SU-DHL-6 (cell line): ENCODE results near the gene NPAS3.

Experiments
- EZH2phosphoT487 ChIP-seq: fragments of 200-600 bp; sonication (generic), shearing (Covaris generic); conservative IDR thresholded peaks from 2 replicates; pipeline ENCODE4 v1.6.1; 2018; ENCODE audit warnings: mild to moderate bottlenecking, antibody characterized with exemption, low read length, moderate library complexity, mixed read lengths
- TF ChIP-seq, protein P1 (sequence below): fragments of 200-600 bp; sonication (generic); IDR thresholded peaks from one replicate; pipeline ENCODE4 v1.5.1; 2017; ENCODE audit warnings: antibody characterized with exemption, mild to moderate bottlenecking, low read length, moderate library complexity; ENCODE audit not compliant: insufficient read depth, poor library complexity, severe bottlenecking

- TF ChIP-seq, protein P1, sequence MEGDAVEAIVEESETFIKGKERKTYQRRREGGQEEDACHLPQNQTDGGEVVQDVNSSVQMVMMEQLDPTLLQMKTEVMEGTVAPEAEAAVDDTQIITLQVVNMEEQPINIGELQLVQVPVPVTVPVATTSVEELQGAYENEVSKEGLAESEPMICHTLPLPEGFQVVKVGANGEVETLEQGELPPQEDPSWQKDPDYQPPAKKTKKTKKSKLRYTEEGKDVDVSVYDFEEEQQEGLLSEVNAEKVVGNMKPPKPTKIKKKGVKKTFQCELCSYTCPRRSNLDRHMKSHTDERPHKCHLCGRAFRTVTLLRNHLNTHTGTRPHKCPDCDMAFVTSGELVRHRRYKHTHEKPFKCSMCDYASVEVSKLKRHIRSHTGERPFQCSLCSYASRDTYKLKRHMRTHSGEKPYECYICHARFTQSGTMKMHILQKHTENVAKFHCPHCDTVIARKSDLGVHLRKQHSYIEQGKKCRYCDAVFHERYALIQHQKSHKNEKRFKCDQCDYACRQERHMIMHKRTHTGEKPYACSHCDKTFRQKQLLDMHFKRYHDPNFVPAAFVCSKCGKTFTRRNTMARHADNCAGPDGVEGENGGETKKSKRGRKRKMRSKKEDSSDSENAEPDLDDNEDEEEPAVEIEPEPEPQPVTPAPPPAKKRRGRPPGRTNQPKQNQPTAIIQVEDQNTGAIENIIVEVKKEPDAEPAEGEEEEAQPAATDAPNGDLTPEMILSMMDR, result no peak
- no peak for TF ChIP-seq EZH2phosphoT487
These were observed 588.5 kb downstream of the NPAS3 start for GRCh38 chr14:33527023-33527634.
